MM.1S (cell line): ENCODE data around the gene LRCH1.

Experiments used
- DNase-seq: peaks from one replicate; pipeline ENCODE4 v3.0.0-alpha.2; 2015
- H2AFZ ChIP-seq: fragments of 300-600 bp; sonication (generic); 2 replicates; pipeline ENCODE4 v1.6.0; 2016; ENCODE audit warnings: antibody characterized with exemption, low read length
- H3F3A ChIP-seq: fragments of 300-600 bp; sonication (generic); 2 replicates; pipeline ENCODE4 v1.6.1; 2016; ENCODE audit warnings: mild to moderate bottlenecking, antibody characterized with exemption, low read length, moderate library complexity, mixed read lengths; ENCODE audit not compliant: insufficient read depth
- H3K27ac ChIP-seq: fragments of 300-600 bp; sonication (generic); 2 replicates; pipeline ENCODE4 v1.5.1; 2016; ENCODE audit warnings: mild to moderate bottlenecking, low read length
- H3K27me3 ChIP-seq: fragments of 300-600 bp; sonication (generic); replicated peaks from 2 replicates; pipeline ENCODE4 v1.6.0; 2016; ENCODE audit warnings: low read length; ENCODE audit not compliant: insufficient read depth
- H3K36me3 ChIP-seq: fragments of 300-600 bp; sonication (generic); replicated peaks from 2 replicates; pipeline ENCODE4 v1.6.1; 2016; ENCODE audit warnings: mild to moderate bottlenecking, low read length, mixed read lengths; ENCODE audit not compliant: insufficient read depth
- H3K4me1 ChIP-seq: fragments of 300-600 bp; sonication (generic); 2 replicates; pipeline ENCODE4 v1.6.1; 2016; ENCODE audit warnings: low read length, mixed read lengths
- H3K4me2 ChIP-seq: fragments of 300-600 bp; sonication (generic); 2 replicates; pipeline ENCODE4 v1.6.0; 2016; ENCODE audit warnings: low read depth, low read length
- H3K4me3 ChIP-seq: fragments of 300-600 bp; sonication (generic); 2 replicates; pipeline ENCODE4 v1.5.1; 2016; ENCODE audit warnings: low read length, mixed read lengths
- H3K79me2 ChIP-seq: fragments of 300-600 bp; sonication (generic); 2 replicates; pipeline ENCODE4 v1.6.1; 2016; ENCODE audit warnings: mixed run types, low read length, mixed read lengths
- H3K9ac ChIP-seq: fragments of 300-600 bp; sonication (generic); 2 replicates; pipeline ENCODE4 v1.6.1; 2016; ENCODE audit warnings: low read length, mixed read lengths
- H3K9me2 ChIP-seq: fragments of 300-600 bp; sonication (generic); replicated peaks from 2 replicates; pipeline ENCODE4 v1.6.1; 2016; ENCODE audit warnings: mild to moderate bottlenecking, low read length, mixed read lengths; ENCODE audit not compliant: insufficient read depth
- H3K9me3 ChIP-seq: fragments of 300-600 bp; sonication (generic); replicated peaks from 2 replicates; pipeline ENCODE4 v1.6.1; 2016; ENCODE audit warnings: mild to moderate bottlenecking, low read length, mixed read lengths; ENCODE audit not compliant: insufficient read depth
- H4K20me1 ChIP-seq: fragments of 300-600 bp; sonication (generic); 2 replicates; pipeline ENCODE4 v1.6.1; 2016; ENCODE audit warnings: mild to moderate bottlenecking, low read length, moderate library complexity, mixed read lengths; ENCODE audit not compliant: insufficient read depth
- CTCF ChIP-seq: fragments of 300-600 bp; sonication (generic); IDR thresholded peaks from 2 replicates; pipeline ENCODE4 v1.5.1; 2016; ENCODE audit warnings: antibody characterized with exemption, low read length, mixed read lengths
- EZH2 ChIP-seq: fragments of 300-600 bp; sonication (generic); optimal IDR thresholded peaks from 2 replicates; pipeline ENCODE3; 2017; ENCODE audit warnings: low read depth, mild to moderate bottlenecking, antibody characterized with exemption, low read length, mixed read lengths
- EZH2phosphoT487 ChIP-seq: fragments of 300-600 bp; sonication (generic); IDR thresholded peaks from 2 replicates; pipeline ENCODE4 v1.6.1; 2018; ENCODE audit warnings: antibody characterized with exemption, low read length

LRCH1 gene

DNA sequence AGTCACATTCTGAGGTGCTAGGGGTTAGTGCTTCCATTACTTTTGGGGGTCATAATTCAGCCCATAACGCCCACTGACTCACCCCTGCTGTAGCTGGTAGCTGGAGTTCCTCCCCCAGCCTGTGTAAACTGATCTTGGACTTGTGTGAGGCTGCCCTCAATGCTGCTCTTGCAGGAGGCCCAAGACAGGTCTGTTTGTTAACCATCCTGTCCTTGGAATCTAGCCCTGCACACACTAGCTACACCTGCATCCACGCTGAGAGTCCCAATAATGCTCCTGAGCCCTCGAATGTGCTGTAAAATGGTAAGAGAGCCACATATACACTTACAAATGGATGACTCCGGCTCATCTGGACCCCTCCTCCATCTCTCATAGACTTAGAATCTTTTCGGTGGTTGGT is 9.6 kb downstream of the LRCH1 start:
- H3K4me2 ChIP-seq = no peak overlapping the region
- no peaks in the 10 kb centered on the region for H3K4me1 ChIP-seq
- peaks cover 83% of the 10 kb centered on the region for H3K79me2 ChIP-seq
- no peaks in the 10 kb centered on the region for H3K9me2 ChIP-seq
- no peak overlapping the region for H3K27ac ChIP-seq
- no peaks in the 10 kb centered on the region for H3K9me3 ChIP-seq
- no peaks in the 10 kb centered on the region for H3K27me3 ChIP-seq
- H2AFZ ChIP-seq = no peak overlapping the region
- no peaks in the 10 kb centered on the region for H3F3A ChIP-seq
- H3K4me3 ChIP-seq = no peak overlapping the region
- H3K36me3 ChIP-seq = no peaks in the 10 kb centered on the region
- no peak overlapping the region for H3K9ac ChIP-seq
- TF ChIP-seq EZH2phosphoT487 = no peak
- no peak for TF ChIP-seq EZH2
- no peak for DNase-seq
- no peaks in the 10 kb centered on the region for H4K20me1 ChIP-seq

GRCh38 chr13:46565808-46566750 is 13.1 kb downstream of the LRCH1 start:
- no peak overlapping the region for H3K9ac ChIP-seq
- no peaks in the 10 kb centered on the region for H3K4me1 ChIP-seq
- no peaks in the 10 kb centered on the region for H3F3A ChIP-seq
- no peak overlapping the region for H3K4me2 ChIP-seq
- no peaks in the 10 kb centered on the region for H4K20me1 ChIP-seq
- H3K4me3 ChIP-seq = no peak overlapping the region
- H3K27ac ChIP-seq = no peak overlapping the region
- no peak for DNase-seq
- H3K36me3 ChIP-seq = no peaks in the 10 kb centered on the region
- peaks cover 86% of the 10 kb centered on the region for H3K79me2 ChIP-seq
- H2AFZ ChIP-seq = no peak overlapping the region
- H3K9me3 ChIP-seq = no peaks in the 10 kb centered on the region
- no peak for TF ChIP-seq CTCF
- TF ChIP-seq EZH2phosphoT487 = no peak
- no peak for TF ChIP-seq EZH2
- H3K9me2 ChIP-seq = no peaks in the 10 kb centered on the region
- no peaks in the 10 kb centered on the region for H3K27me3 ChIP-seq

DNA sequence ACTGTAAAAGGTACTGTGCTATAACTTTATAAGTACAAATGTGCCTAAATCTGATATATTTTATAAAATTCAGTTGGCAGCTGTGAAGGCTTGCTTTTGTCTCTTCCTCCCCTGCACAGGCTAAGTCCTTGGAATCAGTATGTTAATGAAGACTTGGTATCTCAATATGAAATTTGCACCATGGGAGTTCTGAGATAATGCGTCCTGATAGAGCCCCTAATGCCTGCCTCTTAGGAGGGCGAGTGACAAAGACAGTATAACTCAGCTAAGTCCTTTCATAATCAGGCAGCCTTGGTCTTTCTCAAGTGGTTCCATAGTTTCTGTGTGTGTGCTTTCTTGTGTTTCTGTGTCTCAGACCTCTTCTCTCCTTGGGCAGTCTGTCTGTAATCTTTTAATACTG is 14.7 kb downstream of the LRCH1 start:
- H2AFZ ChIP-seq = no peak overlapping the region
- H3K4me2 ChIP-seq = no peak overlapping the region
- H3K9me3 ChIP-seq = no peaks in the 10 kb centered on the region
- no peak for DNase-seq
- no peaks in the 10 kb centered on the region for H3K4me1 ChIP-seq
- no peak overlapping the region for H3K27ac ChIP-seq
- no peak overlapping the region for H3K9ac ChIP-seq
- H3K4me3 ChIP-seq = no peak overlapping the region
- no peaks in the 10 kb centered on the region for H3K27me3 ChIP-seq
- peaks cover 81% of the 10 kb centered on the region for H3K79me2 ChIP-seq
- no peaks in the 10 kb centered on the region for H3K36me3 ChIP-seq
- TF ChIP-seq CTCF (no peak), EZH2 (no peak), EZH2phosphoT487 (no peak)
- no peaks in the 10 kb centered on the region for H4K20me1 ChIP-seq
- H3F3A ChIP-seq = no peaks in the 10 kb centered on the region
- H3K9me2 ChIP-seq = no peaks in the 10 kb centered on the region

DNA sequence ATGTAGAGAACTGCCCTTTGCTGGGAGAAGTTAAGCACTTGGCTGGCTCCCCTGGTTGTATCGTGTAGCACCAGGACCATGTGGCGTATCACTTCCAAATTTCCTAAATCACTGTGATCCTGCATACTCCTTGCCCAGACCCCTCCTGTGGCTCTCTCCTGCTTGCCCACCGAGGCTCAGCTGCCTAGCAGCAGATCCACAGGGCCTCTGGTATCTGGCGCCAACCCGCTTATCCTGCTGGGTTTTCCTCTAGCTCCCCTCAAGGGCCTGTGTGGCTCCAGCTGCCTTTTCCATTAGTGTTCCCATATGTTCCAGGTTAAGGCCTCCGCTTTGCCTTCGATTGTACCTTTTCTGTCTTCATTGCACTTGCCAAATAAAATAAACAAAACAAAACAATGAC is 16.5 kb downstream of the LRCH1 start:
- H3K9me3 ChIP-seq = no peaks in the 10 kb centered on the region
- H3K27ac ChIP-seq = no peak overlapping the region
- H4K20me1 ChIP-seq = no peaks in the 10 kb centered on the region
- TF ChIP-seq CTCF (no peak), EZH2phosphoT487 (no peak), EZH2 (no peak)
- H3K9me2 ChIP-seq = no peaks in the 10 kb centered on the region
- H3K9ac ChIP-seq = no peak overlapping the region
- H3K79me2 ChIP-seq = peaks cover 66% of the 10 kb centered on the region
- H3K4me2 ChIP-seq = no peak overlapping the region
- H3K4me3 ChIP-seq = no peak overlapping the region
- no peak overlapping the region for H2AFZ ChIP-seq
- H3K27me3 ChIP-seq = no peaks in the 10 kb centered on the region
- DNase-seq = no peak
- H3K4me1 ChIP-seq = no peaks in the 10 kb centered on the region
- H3F3A ChIP-seq = no peaks in the 10 kb centered on the region
- no peaks in the 10 kb centered on the region for H3K36me3 ChIP-seq
